Keratinocyte (primary cell): ENCODE results near the gene MSI1. TPM values are rescaled to one million over a fixed set of nuclear protein-coding genes. Genes with fewer than 3 reads are reported as not detected.
A peak's percentile ranks its signal among the peaks of the same experiment; 100 is the strongest.

Experiments used
- DNase-seq: peaks from one replicate; pipeline ENCODE4 v3.0.0-alpha.2; 2011; ENCODE audit warnings: low read depth, missing footprints, low spot score
- FAIRE-seq: peaks from 2 replicates; lab custom pipeline; 2011; peaks lifted over from hg19 to GRCh38; lab: Jason Lieb, UNC
- H2AFZ ChIP-seq: 2 replicates; pipeline ENCODE4 v1.6.0; 2012; ENCODE audit warnings: low read length, control low read depth, inconsistent platforms; ENCODE audit not compliant: control insufficient read depth
- H3K27ac ChIP-seq: 2 replicates; pipeline ENCODE4 v1.5.1; 2011; ENCODE audit warnings: low read length; ENCODE audit not compliant: control insufficient read depth, insufficient read depth
- H3K27me3 ChIP-seq: 3 replicates; pipeline ENCODE4 v1.6.0; 2011; ENCODE audit warnings: low read length; ENCODE audit not compliant: control insufficient read depth, insufficient read depth; ENCODE audit errors: extremely low read depth
- H3K36me3 ChIP-seq, 2 experiments: 2 replicates in 1 of 2; 3 replicates in 1 of 2; pipeline ENCODE4 v1.5.1; 2011; ENCODE audit warnings: low read length in 2 of 2, mild to moderate bottlenecking in 1 of 2; ENCODE audit not compliant: control insufficient read depth in 2 of 2, insufficient read depth in 2 of 2; ENCODE audit errors: extremely low read depth in 1 of 2
- H3K4me1 ChIP-seq: 3 replicates; pipeline ENCODE4 v1.5.1; 2011; ENCODE audit warnings: low read length; ENCODE audit not compliant: control insufficient read depth, insufficient read depth; ENCODE audit errors: extremely low read depth
- H3K4me2 ChIP-seq: 3 replicates; pipeline ENCODE4 v1.6.0; 2011; ENCODE audit warnings: low read depth, low read length; ENCODE audit not compliant: control insufficient read depth, insufficient read depth; ENCODE audit errors: extremely low read depth
- H3K4me3 ChIP-seq, 3 experiments: fragments of 200-600 bp in 1 of 3; sonication (generic) in 1 of 3; 2 replicates in 2 of 3; 3 replicates in 1 of 3; pipeline ENCODE4 v1.5.1; 2011 to 2016; ENCODE audit warnings: low read length in 3 of 3, mild to moderate bottlenecking in 3 of 3, control low read depth in 2 of 3, inconsistent platforms in 1 of 3, low read depth in 1 of 3, mixed read lengths in 1 of 3, mixed run types in 1 of 3, moderate library complexity in 1 of 3; ENCODE audit not compliant: control insufficient read depth in 2 of 3, insufficient read depth in 2 of 3; ENCODE audit errors: extremely low read depth in 1 of 3
- H3K79me2 ChIP-seq: 2 replicates; pipeline ENCODE4 v1.6.0; 2012; ENCODE audit warnings: low read length; ENCODE audit not compliant: control insufficient read depth, insufficient read depth
- H3K9ac ChIP-seq: 3 replicates; pipeline ENCODE4 v1.6.0; 2011; ENCODE audit warnings: low read length; ENCODE audit not compliant: control insufficient read depth, insufficient read depth; ENCODE audit errors: extremely low read depth
- H3K9me1 ChIP-seq: 3 replicates; pipeline ENCODE4 v1.6.0; 2011; ENCODE audit warnings: low read length; ENCODE audit not compliant: control insufficient read depth, insufficient read depth; ENCODE audit errors: extremely low read depth
- H3K9me3 ChIP-seq: 2 replicates; pipeline ENCODE4 v1.5.1; 2012; ENCODE audit warnings: low read depth, low read length; ENCODE audit not compliant: control insufficient read depth
- H4K20me1 ChIP-seq: 3 replicates; pipeline ENCODE4 v1.6.0; 2011; ENCODE audit warnings: low read length; ENCODE audit not compliant: control insufficient read depth, insufficient read depth; ENCODE audit errors: extremely low read depth
- EZH2 ChIP-seq: IDR thresholded peaks from one replicate; pipeline ENCODE4 v1.6.1; 2012; ENCODE audit warnings: inconsistent platforms, mild to moderate bottlenecking, low read length, moderate library complexity
- dilution Hi-C: fragments of 300-500 bp; cut with MboI; formaldehyde crosslinking; loops from one replicate; pipeline ENCODE4 v1.7.0; 2020; ENCODE audit warnings: low sequenced_read_pairs; ENCODE audit not compliant: extremely low pct_ligation_motif_present
- polyA plus RNA-seq, 5 experiments: library from polyadenylated mRNA; depleted of rRNA in 3 of 5; stranded (reverse) in 3 of 5; stranded (forward) in 1 of 5; unstranded in 1 of 5; fragments of >200 nt; gene quantifications; 1 replicate in 1 of 5; 2 replicates in 3 of 5; 3 replicates in 1 of 5; pipeline versions ENCODE4 v1.2.1 to v1.2.3, GENCODE V29; 2011 to 2012; ENCODE audit warnings: missing spikeins in 2 of 5, low read depth in 1 of 5, low replicate concordance in 1 of 5
- TF ChIP-seq, protein P1 (sequence below), 3 experiments: IDR thresholded peaks in 1 of 3; conservative IDR thresholded peaks in 1 of 3; optimal IDR thresholded peaks in 1 of 3; 2 replicates in 2 of 3; 3 replicates in 1 of 3; pipeline versions ENCODE3 to v1.5.1; 2011; ENCODE audit warnings: low read length in 3 of 3, mild to moderate bottlenecking in 3 of 3, moderate library complexity in 2 of 3, control low read depth in 1 of 3, inconsistent platforms in 1 of 3; ENCODE audit not compliant: insufficient read depth in 2 of 3; ENCODE audit errors: extremely low read depth in 1 of 3

The MSI1 gene
- polyA plus RNA-seq, 1 donor (not counting 4 experiments of a cell fraction or from before 2014, with no cell fraction given) = not detected

DNA sequence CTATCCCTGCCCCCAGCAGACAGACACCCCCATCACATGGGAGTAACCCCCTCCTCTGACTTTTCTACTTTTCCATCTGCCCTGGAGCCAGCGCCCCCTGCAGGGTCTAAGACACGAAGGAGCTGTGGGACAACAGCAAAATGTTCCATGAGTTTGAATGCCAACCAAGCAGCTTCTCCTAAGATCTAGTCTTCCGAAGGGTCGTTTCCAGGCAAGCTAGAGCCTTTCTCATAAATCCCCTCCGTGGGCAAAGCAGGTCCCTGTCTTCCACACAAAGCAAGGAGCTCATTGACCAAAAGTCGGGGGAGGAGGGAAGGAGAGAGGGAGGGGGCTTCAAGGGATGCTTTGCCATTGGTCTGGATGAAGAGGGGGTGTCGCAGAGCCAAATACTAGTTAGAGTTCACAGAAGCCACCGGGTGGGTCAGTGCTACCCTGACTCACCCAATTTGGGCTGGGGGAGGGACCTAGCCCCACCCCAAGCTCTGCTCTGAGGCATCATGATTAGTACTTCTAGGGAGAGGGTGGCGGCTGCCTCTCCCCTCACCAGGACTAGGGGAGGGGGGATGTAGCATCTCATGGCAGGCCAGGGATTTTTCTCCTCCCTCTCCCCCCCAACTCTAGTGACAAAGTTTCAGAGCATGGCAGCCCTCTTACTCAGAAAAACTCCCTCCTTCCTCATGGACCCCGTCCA, 1.6 kb downstream of the MSI1 start:
- Histone ChIP-seq H2AFZ (no peak overlapping the region), H3K4me3 (no peak overlapping the region)

GRCh38 chr12:120366845-120367232, 2.1 kb downstream of the MSI1 start:
- Histone ChIP-seq H3K27ac (no peak overlapping the region), H3K79me2 (no peaks in the 10 kb centered on the region), H3K9me1 (no peaks in the 10 kb centered on the region), H4K20me1 (no peaks in the 10 kb centered on the region), H3K27me3 (peaks cover 71% of the 10 kb centered on the region), H3K4me2 (no peak overlapping the region), H3K4me3 (no peak overlapping the region), H3K4me1 (peaks cover 3% of the 10 kb centered on the region), H3K36me3 (no peaks in the 10 kb centered on the region), H2AFZ (no peak overlapping the region), H3K9me3 (no peaks in the 10 kb centered on the region), H3K9ac (no peak overlapping the region)
- dilution Hi-C loops = no loop called here
- no peak for FAIRE-seq
- TF ChIP-seq, protein P1, sequence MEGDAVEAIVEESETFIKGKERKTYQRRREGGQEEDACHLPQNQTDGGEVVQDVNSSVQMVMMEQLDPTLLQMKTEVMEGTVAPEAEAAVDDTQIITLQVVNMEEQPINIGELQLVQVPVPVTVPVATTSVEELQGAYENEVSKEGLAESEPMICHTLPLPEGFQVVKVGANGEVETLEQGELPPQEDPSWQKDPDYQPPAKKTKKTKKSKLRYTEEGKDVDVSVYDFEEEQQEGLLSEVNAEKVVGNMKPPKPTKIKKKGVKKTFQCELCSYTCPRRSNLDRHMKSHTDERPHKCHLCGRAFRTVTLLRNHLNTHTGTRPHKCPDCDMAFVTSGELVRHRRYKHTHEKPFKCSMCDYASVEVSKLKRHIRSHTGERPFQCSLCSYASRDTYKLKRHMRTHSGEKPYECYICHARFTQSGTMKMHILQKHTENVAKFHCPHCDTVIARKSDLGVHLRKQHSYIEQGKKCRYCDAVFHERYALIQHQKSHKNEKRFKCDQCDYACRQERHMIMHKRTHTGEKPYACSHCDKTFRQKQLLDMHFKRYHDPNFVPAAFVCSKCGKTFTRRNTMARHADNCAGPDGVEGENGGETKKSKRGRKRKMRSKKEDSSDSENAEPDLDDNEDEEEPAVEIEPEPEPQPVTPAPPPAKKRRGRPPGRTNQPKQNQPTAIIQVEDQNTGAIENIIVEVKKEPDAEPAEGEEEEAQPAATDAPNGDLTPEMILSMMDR (optimal IDR thresholded peaks at IDR 0.05 in 1 of 3, IDR thresholded peaks at IDR 0.05 in 1 of 3, conservative IDR thresholded peaks at IDR 0.05 in 1 of 3; ENCODE audit: extremely low read depth in 1 of 3, insufficient read depth in 2 of 3, low read length in 3 of 3) = no peak
- TF ChIP-seq EZH2 = no peak
- DNase-seq = no peak

More for the DNA sequence above, 1.6 kb downstream of the MSI1 start:
- Histone ChIP-seq H3K36me3 (no peaks in the 10 kb centered on the region), H3K27ac (no peak overlapping the region), H3K9me1 (no peaks in the 10 kb centered on the region), H3K27me3 (peaks cover 68% of the 10 kb centered on the region), H3K4me2 (no peak overlapping the region), H4K20me1 (no peaks in the 10 kb centered on the region), H3K9me3 (no peaks in the 10 kb centered on the region), H3K4me1 (peaks cover 3% of the 10 kb centered on the region), H3K79me2 (no peaks in the 10 kb centered on the region), H3K9ac (no peak overlapping the region)
- TF ChIP-seq, protein P1 (optimal IDR thresholded peaks at IDR 0.05 in 1 of 3, IDR thresholded peaks at IDR 0.05 in 1 of 3, conservative IDR thresholded peaks at IDR 0.05 in 1 of 3; ENCODE audit: extremely low read depth in 1 of 3, insufficient read depth in 2 of 3, low read length in 3 of 3) = peak; percentile 29 to 33 (median 33)
- TF ChIP-seq EZH2 = peak; percentile 80
- dilution Hi-C loops = no loop called here
- FAIRE-seq (no peak), DNase-seq (no peak)
